GM19467 (cell line): ENCODE results near the gene BPIFB2.
"Not testable (repeated sequence)": the region's sequence is repeated elsewhere in the genome, so short reads cannot be mapped to it uniquely, and the experiment has no call there.

Experiments used
- ATAC-seq: cut with Tn5 transposase; IDR thresholded peaks from one replicate; pipeline ENCODE4 v1.9.1; 2021; ENCODE audit warnings: mild to moderate bottlenecking, moderate library complexity; ENCODE audit not compliant: unreplicated experiment

The BPIFB2 gene

DNA sequence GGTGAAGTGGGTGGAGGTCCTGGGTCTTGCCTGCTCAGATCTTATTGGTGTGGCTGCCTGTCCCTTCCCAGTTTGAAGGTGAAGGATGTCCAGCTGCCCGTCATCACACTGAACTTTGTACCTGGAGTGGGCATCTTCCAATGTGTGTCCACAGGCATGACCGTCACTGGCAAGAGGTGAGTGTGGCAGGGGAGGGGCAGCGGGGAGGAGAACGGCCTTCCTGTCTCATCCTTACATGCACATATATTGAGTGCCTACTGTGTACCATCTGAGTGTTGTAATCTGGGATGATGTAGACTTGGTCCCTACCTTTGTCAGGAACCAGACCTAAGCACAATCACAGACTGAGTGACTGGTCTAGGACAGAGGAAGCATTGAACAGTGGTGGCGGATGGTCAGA lies 26.6 kb downstream of the BPIFB2 start:
- ATAC-seq, result no peak

DNA sequence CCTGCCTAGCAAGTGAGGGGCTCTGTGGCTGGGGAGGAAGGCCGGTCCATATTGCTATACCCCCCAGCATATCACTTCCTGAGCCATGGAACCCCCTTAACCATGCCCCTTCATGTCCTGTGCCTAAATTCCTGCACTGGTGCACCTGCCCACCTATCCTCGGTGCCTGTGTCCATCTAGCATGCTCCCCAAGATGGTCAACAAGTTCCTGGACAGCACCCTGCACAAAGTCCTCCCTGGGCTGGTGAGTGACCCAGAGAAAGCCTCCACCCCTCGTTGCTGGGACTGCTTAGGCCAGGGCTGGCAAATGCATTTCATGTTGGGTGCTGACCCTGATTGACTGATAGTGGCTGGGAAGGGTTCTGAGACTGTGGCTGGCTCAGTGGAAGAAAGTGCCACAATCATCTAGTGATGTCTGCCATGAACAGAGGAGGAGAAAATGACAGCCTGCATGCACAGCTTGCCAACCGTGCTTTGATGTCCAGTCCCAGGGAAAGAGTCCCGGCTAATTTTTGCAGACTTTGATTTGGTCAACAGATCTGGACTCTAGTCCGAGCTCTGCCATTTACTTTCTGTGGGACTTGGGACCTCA lies 27.5 kb downstream of the BPIFB2 start:
- ATAC-seq, result no peak

DNA sequence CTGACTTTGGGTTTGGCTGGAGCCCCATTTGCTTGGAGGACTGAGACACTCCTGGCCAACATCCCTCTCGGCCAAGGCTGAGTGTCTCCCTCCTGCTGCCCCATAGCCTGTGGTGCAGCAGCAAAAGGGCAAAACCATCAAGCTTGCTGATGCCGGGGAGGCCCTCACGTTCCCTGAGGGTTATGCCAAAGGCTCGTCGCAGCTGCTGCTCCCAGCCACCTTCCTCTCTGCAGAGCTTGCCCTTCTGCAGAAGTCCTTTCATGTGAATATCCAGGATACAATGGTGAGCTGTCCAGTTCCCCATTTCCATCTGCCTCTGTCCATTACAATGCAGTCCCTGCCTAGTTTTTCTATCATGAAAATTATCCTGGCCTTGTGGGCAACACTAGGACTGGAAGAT lies 30.0 kb downstream of the BPIFB2 start:
- no peak for ATAC-seq

DNA sequence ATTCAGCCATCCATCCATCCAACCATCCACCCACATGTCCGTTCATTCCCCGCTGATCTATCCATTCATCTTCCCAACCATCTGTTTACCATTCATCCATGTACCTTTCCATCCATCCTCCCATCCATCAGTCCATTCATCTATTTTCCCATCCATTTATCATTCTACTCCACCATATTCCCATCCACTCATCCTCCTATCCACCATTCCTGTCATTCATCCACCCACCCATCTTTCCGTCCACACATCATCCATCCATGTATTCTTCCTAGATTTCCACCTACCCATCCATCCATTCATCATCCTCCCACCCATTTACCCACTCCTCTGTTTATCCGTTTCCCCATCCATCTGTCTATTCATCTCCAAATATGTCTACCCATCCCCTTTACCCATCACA lies 30.7 kb downstream of the BPIFB2 start:
- no peak for ATAC-seq

DNA sequence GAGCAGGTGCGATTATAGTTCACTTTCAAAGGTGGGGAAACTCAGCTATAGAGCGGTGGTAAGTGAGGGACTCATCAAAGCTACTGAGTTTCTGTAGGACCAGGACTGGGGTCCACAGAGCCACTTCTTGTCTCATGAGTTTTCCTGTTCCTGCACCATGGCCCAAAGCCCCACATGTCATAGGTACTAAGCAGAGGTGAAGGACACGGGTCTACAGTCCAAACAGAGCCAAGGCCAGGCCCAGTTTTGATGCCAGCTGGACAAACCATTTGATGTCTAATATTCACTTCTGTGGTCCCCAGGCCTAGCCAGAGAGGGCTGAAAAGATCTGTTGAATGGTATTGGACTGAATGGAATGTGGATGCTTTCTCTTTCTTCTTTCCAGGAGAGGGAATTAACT lies 34.9 kb downstream of the BPIFB2 start:
- ATAC-seq, result no peak

DNA sequence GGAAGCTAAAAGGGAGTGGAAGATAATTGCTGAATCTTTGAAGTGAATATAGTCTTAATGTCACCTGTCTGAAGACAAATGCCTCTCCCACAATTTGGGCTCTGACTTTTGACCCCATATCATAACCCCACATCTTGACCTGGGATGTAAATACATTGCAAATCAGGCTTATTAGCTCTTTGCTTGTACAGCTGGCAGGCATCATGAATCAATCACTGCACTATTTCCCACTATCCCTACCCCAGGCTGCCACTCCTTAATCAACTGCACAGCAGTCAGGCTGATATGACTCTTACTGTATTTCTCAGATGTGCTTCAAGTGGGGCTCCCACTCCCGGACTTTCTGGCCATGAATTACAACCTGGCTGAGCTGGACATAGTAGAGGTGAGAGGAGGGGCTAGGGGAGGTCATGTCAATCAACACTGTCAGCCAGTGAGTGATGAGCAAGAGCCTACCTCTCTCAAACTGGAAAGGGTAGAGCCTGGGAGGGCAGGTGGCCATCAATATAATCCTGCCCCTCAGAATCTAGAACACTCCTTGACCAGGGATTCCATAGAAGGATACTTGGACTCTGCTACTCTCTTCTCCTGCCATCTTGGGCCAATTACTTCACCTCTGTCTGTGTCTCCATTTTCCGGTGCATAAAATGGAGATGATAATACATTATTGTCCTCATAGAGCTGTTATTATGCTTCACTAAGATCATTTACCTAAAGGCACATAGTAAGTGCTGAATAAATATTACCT lies 35.7 kb downstream of the BPIFB2 start:
- ATAC-seq, result no peak

DNA sequence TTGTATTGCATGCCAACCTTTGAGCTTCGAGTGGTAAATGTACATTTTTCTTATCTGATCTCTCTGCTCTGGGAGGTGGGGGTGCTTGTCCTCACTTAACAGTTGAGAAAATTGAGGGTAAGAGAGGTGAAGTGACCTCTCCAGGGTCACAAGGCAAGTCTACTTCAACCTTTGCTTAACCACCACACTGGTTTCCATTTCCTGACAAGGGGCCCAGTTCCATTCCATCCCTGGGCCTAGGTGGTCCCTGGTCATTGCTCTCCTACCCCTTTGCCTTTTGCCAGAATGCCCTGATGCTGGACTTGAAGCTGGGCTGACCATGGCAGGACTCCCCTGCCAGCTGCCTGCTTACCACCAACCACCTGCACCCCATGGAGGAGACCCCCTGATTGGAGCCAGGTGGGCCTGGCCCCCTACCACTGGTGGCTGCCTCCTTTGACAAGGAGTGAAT lies 36.3 kb downstream of the BPIFB2 start:
- ATAC-seq, result no peak

DNA sequence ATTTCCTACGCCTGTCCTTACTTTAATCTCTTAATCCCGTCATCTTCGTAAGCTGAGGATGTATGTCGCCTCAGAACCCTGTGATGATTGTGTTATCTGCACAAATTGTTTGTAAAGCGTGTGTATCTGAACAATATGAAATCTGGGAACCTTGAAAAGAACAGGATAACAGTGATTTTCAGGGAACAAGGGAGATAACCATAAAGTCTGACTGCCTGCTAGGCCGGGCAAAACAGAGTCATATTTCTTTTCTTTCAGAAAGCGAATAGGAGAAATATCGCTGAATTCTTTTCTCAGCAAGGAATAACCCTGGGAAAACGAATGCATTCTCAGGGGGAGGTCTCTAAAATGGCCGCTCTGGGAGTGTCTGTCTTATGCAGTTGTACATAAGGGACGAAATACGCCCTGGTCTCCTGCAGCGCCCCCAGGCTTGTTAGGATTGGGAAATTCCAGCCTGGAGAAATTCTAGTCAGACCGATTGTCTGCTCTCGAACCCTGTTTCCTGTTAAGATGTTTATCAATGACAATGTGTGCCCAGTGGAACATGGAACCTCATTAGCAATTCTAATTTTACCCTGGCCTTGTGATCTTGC lies 37.7 kb downstream of the BPIFB2 start:
- not testable (repeated sequence) for ATAC-seq

DNA sequence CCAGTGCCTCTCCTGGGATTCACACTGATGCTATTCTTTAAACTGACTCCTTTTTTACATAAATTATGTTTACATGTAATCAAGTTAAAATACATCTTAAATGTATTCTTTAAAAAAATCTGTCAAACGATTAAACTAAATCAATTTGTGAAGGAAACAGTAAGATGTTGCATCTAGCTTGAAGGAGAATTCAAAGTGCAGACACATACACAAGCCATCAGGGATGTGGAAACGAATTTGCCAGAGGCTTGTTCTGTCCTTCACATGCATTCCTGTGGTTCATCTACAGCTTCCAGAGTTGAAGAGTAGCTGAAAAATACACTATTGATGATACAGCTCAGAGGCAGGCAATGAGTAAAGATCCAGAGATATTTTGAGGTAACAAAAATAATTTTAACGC lies 38.9 kb downstream of the BPIFB2 start:
- no peak for ATAC-seq

DNA sequence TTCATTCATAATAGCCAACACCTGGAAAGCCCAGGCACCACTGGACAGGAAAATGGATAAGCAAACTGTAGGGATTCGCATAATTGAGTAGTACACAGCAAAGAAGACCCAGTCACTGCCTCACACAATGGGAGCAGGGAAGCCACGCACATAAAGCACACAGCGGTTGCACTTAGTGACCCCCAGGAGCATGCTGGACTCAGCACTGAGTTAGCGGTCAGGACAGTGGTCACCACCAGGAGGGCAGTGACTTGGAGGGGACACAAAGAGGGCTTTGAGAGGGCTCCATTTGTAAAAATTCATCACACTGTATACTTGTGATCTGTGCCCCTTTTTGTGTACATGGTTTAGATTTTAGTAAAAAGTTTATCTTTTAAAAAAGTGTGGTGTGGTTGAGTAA lies 43.8 kb downstream of the BPIFB2 start:
- ATAC-seq, result no peak

DNA sequence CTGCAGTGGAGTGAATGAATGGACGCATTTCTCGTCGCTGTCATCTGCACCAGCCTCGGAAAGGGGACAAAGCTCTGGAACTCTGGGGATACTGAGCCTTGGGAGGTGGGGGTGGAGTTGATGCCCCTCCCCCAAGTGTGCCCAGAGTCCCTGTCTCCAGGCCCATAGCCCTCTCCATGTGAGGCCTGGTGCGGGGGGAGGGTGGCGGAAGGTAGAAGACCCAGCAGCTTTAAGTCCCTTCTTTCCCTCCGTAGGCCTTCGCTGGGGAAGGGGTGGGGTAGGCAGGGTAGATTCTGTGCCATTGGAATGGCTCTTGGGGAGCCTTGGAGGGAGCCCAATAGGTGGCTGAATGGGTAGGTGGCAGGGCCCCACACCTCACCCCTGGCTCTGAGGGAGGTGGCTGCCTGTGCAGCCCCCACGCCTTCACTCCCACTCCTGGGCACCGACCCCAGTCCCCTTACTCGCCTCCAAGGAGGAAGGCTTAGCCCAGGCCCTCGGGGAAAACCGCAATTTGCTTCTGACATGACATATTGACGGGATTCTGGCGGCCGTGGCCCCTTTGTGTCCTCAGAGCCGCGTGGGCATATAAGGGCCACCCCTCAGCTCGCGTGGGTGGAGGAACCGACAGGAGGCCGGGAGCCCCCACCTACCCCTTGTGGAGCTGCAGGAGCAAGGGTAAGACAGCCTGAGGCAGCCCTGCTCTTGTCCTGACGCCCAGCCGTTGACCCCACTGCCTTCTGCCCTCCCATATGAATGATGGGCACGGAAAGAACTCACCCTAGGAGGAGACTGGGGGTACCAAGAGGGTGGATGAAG lies 46.0 kb downstream of the BPIFB2 start, which contains the start of gene BPIFB3:
TSS of gene BPIFB3 (plus strand) at position 613 of the 816 bp plus-strand sequence. CDS start 1,533 bp downstream, outside the sequence.
- no peak for ATAC-seq

DNA sequence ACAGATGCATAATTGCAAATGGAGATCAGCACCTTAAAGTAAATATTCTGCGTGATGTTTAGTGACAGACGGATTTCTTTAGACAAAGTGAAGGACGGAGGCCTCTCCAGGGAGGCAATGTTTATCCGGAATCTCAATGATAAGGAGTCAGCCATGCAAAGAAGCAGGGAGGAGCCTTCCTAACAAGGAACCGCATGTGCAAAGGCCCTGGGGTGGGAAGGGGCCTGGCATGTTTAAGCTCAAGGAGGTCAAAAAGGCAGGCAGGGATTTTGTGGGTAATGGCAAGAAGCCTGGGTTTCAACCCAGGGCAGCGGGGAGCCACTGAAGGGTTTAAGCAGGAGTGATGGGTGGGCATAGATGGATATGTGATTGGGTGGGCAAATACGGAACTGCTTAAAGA lies 46.9 kb downstream of the BPIFB2 start:
- no peak for ATAC-seq

DNA sequence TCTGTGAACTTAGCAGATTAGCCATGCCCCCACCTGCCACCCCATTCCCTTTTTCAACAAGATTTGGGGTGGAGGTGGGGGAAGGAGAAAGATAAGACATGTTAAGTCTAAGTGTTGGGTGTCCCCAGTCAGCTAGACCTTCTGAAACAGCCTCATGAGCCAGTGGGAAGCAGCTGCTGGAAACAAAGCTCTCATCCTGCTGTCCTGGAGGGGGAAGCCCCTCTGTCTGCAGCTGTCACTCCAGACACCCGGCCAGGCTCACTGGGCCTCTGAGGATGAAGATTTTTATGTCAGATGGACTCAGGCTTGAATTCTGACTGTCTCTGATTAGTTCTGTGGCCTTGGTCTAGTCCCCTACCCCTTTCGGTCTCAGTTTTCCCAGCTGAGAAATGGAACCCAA lies 47.3 kb downstream of the BPIFB2 start:
- no peak for ATAC-seq

DNA sequence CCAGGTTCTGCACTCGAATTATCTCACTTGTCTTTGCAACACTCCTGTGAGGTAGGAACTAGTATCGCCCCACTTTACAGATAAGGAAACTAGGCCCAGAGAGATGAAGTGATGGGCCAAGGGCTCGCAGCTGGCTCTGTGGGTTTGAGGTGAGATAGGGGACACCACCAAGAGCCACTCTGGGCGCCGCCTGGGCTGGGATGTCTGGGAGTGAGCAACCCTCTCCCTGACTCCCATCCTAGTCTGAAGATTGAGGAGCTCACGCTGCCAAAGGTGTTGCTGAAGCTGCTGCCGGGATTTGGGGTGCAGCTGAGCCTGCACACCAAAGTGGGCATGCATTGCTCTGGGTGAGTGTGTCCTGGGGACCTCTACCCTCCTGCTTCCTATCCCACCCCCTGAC lies 51.6 kb downstream of the BPIFB2 start:
- no peak for ATAC-seq

DNA sequence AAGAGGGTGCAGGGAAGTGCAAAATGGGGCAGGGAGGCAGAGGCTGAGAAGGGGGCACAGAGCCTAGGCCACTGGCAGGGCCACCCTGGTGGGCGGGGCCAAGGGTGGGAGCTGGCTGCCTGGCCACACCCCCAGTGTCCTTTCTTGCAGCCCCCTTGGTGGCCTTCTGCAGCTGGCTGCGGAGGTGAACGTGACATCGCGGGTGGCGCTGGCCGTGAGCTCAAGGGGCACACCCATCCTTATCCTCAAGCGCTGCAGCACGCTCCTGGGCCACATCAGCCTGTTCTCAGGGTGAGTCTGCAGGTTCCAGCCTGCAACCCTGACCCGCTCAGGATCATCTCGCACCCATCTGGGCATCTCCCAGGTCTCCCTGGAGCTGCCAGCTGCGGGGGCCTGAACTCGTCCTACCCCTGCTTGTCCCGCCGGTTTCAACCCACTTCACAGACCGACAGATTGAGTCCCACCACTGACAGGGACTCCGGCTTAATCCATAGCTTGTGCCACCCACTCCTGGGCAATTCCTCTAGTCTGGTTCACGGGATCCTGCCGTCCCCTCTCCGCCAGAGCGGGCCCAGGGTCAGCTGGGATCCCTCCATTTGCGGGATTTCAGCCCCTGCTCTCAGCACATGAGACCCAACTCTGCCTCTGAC lies 52.4 kb downstream of the BPIFB2 start:
- ATAC-seq, result no peak

DNA sequence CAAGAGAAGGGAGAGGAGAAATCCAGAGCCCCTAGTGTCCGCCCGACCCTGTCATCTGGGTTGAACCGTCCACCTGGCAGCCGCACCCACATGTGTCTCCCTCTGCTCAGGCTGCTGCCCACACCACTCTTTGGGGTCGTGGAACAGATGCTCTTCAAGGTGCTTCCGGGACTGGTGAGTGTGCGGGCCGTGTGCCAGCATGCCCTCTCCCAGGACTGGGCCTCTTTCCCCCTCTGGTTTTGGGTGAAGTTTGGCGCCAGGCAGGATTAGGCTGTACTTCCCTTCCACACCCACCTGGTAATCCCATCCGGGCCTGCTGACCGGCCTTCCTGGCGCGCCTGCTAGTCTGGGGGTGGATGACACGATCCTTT lies 54.1 kb downstream of the BPIFB2 start:
- no peak for ATAC-seq

DNA sequence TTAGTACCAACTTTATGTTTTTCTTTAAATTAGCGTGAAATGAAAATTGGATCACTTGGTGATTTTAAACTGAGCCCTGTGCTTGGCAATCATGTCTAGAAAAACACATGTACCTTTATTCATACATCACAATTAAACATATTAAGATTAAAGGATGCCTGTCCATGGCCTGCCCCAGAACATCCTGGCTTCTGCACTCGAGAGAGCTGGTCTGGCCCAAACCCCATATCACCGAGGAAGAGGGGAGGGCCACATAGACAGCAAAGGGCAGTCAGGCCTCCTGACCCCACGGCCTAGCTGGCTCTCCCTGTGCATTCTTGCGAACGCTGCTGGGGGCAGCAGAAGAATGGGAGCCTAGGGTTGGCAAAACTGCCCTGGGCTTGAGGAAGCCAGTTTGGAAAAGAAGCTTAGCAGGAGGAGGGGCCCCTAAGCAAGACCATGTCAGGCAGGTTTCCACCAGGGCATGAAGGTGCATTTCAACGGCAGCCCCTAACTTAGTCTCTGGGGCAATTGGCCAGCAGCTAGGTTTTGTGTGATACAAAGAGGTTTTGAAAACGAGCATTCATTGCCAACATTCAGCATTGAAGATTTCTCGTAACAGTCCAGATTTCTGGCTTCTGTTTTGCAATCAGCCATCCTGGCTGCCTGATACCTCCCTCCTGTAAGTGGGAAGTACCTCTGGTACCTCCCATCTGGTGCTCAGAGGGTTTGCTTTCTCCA lies 54.8 kb downstream of the BPIFB2 start:
- ATAC-seq, result no peak

DNA sequence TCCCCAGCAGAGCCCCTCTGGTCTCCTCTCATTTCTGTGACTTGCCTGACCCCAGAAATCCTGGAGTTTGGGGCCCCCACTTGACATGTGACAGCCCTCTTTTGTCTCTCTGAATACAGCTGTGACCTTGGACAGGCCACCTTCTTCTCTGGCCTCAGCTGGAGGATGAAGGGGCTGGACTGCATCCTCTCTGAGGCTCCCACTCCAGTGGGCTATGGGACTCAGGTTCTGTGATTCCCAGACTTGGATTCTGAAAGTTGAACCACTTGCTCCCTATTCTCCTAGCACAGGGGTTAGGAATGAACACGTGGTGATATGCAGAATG lies 55.3 kb downstream of the BPIFB2 start:
- ATAC-seq, result no peak

DNA sequence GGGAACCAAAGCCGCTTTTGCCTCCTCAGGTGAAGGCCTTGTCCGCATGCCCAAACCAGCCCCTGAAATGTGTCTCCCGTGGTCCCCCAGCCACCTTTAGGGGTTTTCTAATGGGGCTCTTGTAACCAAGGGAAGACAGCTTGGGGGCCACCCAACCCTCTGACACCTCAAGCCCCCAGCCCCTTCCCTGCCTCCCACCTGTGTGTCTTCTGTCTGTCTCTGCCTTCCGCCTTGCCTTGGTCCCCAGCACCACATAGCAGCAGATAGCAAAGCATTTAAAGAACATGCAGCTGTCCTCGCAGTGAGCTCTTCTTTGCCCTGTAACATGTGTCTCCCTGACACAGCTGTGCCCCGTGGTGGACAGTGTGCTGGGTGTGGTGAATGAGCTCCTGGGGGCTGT lies 55.8 kb downstream of the BPIFB2 start:
- no peak for ATAC-seq

DNA sequence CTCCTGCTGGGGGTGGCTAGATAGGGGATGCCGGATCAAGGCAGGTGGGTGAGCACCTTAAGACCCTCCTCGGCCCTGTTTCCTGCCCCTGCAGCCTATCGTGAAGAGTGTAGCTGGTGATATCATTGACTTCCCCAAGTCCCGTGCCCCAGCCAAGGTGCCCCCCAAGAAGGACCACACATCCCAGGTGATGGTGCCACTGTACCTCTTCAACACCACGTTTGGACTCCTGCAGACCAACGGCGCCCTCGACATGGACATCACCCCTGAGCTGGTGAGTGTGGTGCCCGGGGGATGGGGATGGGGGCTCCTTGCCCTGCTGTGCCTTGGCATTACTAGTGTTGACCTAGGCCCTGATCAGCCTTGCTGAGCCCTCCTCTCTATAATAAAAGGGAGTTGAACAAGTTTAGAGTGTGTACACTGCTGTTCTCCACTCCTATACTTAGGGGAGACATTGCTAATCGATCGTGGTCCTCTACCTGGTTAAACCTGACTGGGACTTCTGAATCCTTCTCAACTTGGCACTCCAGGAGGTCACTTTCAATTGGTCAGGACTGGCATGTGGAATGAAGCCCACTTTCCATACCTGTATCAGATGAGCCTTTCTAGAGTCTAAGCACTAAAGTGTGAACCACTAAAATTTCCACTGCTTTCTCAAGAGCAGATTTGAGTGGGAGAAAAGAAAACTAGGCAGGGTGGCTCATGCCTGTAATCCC lies 57.2 kb downstream of the BPIFB2 start:
- ATAC-seq, result no peak
